ENCODE results near the gene TSPAN9. TPM values are rescaled to one million over a fixed set of nuclear protein-coding genes. Genes with fewer than 3 reads are reported as not detected.

TSPAN9 gene
- polyA plus RNA-seq, 1 donor (not counting 4 experiments of a cell fraction or from before 2014, with no cell fraction given) = 27.5 TPM

GRCh38 chr12:3299929-3300832, 223.0 kb downstream of the TSPAN9 start:
- H3K9me1 ChIP-seq (ENCODE audit: control insufficient read depth, extremely low read depth, insufficient read depth, low read length) = no peaks in the 10 kb centered on the region
- H2AFZ ChIP-seq (ENCODE audit: control insufficient read depth, low read length) = peak overlapping the region; percentile 61
- no peaks in the 10 kb centered on the region for H3K36me3 ChIP-seq (ENCODE audit: control insufficient read depth in 2 of 2, extremely low read depth in 1 of 2, insufficient read depth in 2 of 2, low read length in 2 of 2)
- DNase-seq (ENCODE audit: low read depth, low spot score) = peak; percentile 100
- peak overlapping the region in 2 of 3 experiments; percentile 33 to 48 for H3K4me3 ChIP-seq (ENCODE audit: control insufficient read depth in 2 of 3, extremely low read depth in 1 of 3, insufficient read depth in 2 of 3, low read depth in 1 of 3, low read length in 3 of 3)
- FAIRE-seq = peak; percentile 97
- peak overlapping the region; percentile 72 for H3K9ac ChIP-seq (ENCODE audit: control insufficient read depth, extremely low read depth, insufficient read depth, low read length)
- no peaks in the 10 kb centered on the region for H4K20me1 ChIP-seq (ENCODE audit: control insufficient read depth, extremely low read depth, insufficient read depth, low read length)
- H3K79me2 ChIP-seq (ENCODE audit: control insufficient read depth, insufficient read depth, low read length) = no peaks in the 10 kb centered on the region
- peak overlapping the region; percentile 85 for H3K4me2 ChIP-seq (ENCODE audit: control insufficient read depth, extremely low read depth, insufficient read depth, low read depth, low read length)
- H3K27ac ChIP-seq (ENCODE audit: control insufficient read depth, insufficient read depth, low read length) = peak overlapping the region; percentile 94
- H3K27me3 ChIP-seq (ENCODE audit: control insufficient read depth, extremely low read depth, insufficient read depth, low read length) = no peaks in the 10 kb centered on the region
- no peak for TF ChIP-seq EZH2 (IDR thresholded peaks at IDR 0.05; ENCODE audit: low read length)
- TF ChIP-seq CTCF (optimal IDR thresholded peaks at IDR 0.05 in 1 of 3, IDR thresholded peaks at IDR 0.05 in 1 of 3, conservative IDR thresholded peaks at IDR 0.05 in 1 of 3; ENCODE audit: extremely low read depth in 1 of 3, insufficient read depth in 2 of 3, low read length in 3 of 3) = peak in 2 of 3 experiments; percentile 95 to 98
- H3K9me3 ChIP-seq (ENCODE audit: control insufficient read depth, low read depth, low read length) = no peaks in the 10 kb centered on the region
- dilution Hi-C loops (cut with MboI; ENCODE audit: extremely low pct_ligation_motif_present, low sequenced_read_pairs) = no loop called here
- H3K4me1 ChIP-seq (ENCODE audit: control insufficient read depth, extremely low read depth, insufficient read depth, low read length) = peaks cover 43% of the 10 kb centered on the region

GRCh38 chr12:3300833-3301401, 223.7 kb downstream of the TSPAN9 start:
- TF ChIP-seq CTCF (optimal IDR thresholded peaks at IDR 0.05 in 1 of 3, IDR thresholded peaks at IDR 0.05 in 1 of 3, conservative IDR thresholded peaks at IDR 0.05 in 1 of 3; ENCODE audit: extremely low read depth in 1 of 3, insufficient read depth in 2 of 3, low read length in 3 of 3) (no peak), EZH2 (IDR thresholded peaks at IDR 0.05; ENCODE audit: low read length) (no peak)
- Histone ChIP-seq H3K27ac (ENCODE audit: control insufficient read depth, insufficient read depth, low read length) (peak overlapping the region; percentile 94), H3K79me2 (ENCODE audit: control insufficient read depth, insufficient read depth, low read length) (no peaks in the 10 kb centered on the region), H3K4me1 (ENCODE audit: control insufficient read depth, extremely low read depth, insufficient read depth, low read length) (peaks cover 38% of the 10 kb centered on the region), H2AFZ (ENCODE audit: control insufficient read depth, low read length) (peak overlapping the region; percentile 32), H4K20me1 (ENCODE audit: control insufficient read depth, extremely low read depth, insufficient read depth, low read length) (no peaks in the 10 kb centered on the region), H3K9ac (ENCODE audit: control insufficient read depth, extremely low read depth, insufficient read depth, low read length) (peak overlapping the region; percentile 72), H3K4me2 (ENCODE audit: control insufficient read depth, extremely low read depth, insufficient read depth, low read depth, low read length) (peak overlapping the region; percentile 85), H3K4me3 (ENCODE audit: control insufficient read depth in 2 of 3, extremely low read depth in 1 of 3, insufficient read depth in 2 of 3, low read depth in 1 of 3, low read length in 3 of 3) (peak overlapping the region in 1 of 3 experiments; percentile 48), H3K36me3 (ENCODE audit: control insufficient read depth in 2 of 2, extremely low read depth in 1 of 2, insufficient read depth in 2 of 2, low read length in 2 of 2) (no peaks in the 10 kb centered on the region), H3K9me1 (ENCODE audit: control insufficient read depth, extremely low read depth, insufficient read depth, low read length) (no peaks in the 10 kb centered on the region), H3K27me3 (ENCODE audit: control insufficient read depth, extremely low read depth, insufficient read depth, low read length) (no peaks in the 10 kb centered on the region), H3K9me3 (ENCODE audit: control insufficient read depth, low read depth, low read length) (no peaks in the 10 kb centered on the region)
- dilution Hi-C loops (cut with MboI; ENCODE audit: extremely low pct_ligation_motif_present, low sequenced_read_pairs) = no loop called here
- FAIRE-seq (no peak), DNase-seq (ENCODE audit: low read depth, low spot score) (no peak)
